GM12801 (cell line): ENCODE data around the gene COL15A1.

Experiments
- TF ChIP-seq, protein P1 (sequence below): IDR thresholded peaks from one replicate; pipeline ENCODE4 v1.5.1; 2011; ENCODE audit warnings: control low read depth; ENCODE audit not compliant: insufficient read length; ENCODE audit errors: extremely low read depth

COL15A1 gene

DNA sequence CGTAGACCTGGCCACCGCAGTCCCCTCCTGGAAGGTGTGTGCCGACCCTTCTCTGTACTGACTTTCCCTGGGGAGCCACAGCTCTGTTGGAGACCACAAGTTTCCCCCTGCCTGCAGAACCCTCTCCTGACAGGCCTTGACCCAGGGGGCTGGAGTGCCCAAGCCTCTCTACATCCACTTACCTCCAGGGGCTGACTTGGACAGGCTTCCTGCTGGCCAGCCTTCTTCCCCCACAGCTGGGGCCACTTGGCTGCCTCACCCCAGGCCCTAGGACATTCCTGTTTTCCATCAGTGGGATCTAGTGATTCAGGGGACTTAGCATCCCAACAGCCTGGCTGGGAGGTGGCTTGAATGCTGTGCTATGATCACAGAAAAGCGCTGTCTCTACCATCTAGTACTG is 23.6 kb downstream of the COL15A1 start:
- TF ChIP-seq, protein P1, sequence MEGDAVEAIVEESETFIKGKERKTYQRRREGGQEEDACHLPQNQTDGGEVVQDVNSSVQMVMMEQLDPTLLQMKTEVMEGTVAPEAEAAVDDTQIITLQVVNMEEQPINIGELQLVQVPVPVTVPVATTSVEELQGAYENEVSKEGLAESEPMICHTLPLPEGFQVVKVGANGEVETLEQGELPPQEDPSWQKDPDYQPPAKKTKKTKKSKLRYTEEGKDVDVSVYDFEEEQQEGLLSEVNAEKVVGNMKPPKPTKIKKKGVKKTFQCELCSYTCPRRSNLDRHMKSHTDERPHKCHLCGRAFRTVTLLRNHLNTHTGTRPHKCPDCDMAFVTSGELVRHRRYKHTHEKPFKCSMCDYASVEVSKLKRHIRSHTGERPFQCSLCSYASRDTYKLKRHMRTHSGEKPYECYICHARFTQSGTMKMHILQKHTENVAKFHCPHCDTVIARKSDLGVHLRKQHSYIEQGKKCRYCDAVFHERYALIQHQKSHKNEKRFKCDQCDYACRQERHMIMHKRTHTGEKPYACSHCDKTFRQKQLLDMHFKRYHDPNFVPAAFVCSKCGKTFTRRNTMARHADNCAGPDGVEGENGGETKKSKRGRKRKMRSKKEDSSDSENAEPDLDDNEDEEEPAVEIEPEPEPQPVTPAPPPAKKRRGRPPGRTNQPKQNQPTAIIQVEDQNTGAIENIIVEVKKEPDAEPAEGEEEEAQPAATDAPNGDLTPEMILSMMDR: no peak

DNA sequence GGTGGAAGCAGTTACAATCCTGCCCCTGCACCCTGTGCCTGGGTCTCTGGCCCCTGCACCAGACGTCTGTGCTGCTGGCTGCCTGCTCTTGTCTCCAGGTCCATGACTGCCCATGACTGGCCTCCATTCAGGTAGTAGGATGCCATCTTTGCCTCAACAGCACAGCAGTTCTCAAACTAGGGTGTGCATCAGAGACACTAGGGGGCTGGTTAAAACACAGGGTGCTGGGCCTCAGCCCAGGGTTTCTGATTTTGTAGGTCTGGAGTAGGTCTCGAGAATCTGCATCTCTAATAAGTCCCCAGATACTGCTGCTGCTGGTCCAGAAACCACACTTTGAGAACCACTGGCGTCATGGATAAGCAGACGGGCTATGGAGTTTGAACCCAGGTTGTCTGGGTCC is 24.0 kb downstream of the COL15A1 start:
- TF ChIP-seq, protein P1: no peak

DNA sequence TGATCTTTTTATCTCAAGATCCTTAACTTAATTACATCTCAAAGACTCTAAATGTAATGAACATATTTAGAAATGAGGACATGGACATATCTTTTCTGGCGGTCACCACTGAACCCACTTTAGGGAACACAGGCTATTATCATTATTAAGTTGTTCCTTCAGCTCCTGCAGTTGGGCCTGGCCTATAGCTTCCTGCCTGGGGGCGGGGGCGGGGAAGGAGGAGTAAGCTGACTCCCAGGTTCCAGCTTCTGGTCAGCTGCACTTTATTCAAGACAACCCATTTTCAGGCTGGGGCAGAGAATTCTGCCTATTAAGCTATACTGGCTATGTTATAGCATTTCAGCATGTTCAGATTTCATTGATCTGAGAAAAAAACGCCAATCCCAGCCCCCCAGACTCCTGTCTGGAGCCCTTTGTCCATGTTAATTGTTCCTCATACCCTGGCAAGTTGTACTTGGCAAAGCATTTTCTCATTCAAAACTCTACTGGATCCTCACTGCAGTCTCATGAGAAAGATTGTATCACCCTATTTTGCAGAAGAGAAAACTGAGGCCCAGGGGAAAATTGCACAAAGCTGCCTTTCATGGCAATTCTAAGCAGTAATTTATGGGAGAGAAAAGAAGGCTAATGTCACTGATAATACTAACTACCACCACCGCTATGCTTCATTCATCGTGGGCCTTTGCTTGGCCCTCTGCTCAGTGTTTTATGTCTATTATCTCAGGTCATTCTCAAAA is 25.1 kb downstream of the COL15A1 start:
- TF ChIP-seq, protein P1: no peak

DNA sequence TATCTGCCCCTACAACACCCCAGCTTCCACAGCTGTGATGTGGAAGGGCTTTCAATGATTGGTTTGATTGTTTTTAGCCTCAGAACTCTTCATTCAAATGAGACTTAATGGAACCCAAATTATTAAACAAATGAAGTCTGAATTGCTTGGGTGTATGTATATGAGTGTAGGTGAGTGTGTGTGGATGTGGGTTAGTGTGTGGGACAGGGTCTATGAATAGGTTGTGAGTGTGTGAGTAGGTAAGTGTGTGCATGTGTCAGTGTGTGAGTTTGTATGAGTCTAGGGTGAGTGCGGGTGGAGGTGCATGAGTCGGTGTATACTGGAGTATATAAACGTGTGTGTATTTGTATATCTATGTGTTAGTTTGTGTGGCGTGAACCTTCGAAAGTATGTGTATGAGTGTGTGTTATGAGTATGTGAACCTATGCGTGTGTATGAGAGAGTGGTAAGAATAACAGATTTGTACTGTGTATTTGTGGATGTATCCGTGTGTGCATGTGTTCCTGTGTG is 26.9 kb downstream of the COL15A1 start:
- TF ChIP-seq, protein P1: no peak

DNA sequence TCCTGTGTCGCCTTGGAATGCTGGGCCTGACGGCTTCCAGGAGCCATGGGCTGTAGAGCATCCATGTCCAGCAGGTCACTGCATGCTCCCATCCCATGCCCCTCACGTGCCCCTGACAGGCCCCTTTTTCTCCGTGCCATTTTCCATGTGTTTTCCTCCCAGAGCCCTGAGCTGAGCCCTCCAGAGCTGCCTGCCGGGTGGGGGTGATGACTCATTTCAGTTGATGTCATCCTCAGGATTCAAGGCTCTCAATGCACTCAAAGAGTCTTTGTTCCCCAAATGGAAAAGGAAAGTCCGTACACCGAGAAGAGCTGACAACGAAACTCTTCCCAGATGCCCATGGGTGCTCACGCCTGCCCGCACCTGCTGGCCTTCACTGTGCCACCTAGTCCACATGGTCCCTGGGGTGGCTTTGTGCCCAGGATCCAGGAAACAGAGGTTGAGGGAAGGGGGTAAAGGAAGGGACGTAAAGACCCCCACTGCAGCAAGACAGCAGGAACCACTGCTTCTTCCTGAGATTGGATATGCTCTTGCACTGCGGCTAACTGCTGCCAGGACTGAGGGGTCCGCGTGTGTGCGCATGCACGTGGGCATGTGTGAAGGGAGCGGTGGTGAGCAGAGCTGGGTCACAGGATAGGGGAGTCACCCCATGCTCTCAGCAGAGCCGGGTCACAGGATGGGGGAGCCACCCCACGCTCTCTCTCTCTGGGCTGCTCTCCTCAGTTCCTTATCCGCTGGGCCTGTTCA is 27.6 kb downstream of the COL15A1 start:
- TF ChIP-seq, protein P1: no peak

DNA sequence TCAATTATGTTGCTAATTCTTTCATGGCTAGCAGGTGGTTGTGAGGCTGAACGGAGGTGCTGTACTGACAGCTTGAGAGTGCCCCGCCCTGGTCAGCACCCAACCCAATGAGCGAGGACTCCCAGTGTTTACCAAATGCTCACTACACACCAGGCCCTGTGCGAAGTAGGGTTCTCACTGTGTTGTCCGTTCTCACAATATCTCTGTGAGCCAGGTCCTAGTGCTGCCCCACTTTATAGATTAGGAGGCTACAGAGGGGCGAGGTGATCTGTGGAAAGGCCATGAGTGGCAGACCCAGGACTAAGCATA is 28.2 kb downstream of the COL15A1 start:
- TF ChIP-seq, protein P1: no peak

DNA sequence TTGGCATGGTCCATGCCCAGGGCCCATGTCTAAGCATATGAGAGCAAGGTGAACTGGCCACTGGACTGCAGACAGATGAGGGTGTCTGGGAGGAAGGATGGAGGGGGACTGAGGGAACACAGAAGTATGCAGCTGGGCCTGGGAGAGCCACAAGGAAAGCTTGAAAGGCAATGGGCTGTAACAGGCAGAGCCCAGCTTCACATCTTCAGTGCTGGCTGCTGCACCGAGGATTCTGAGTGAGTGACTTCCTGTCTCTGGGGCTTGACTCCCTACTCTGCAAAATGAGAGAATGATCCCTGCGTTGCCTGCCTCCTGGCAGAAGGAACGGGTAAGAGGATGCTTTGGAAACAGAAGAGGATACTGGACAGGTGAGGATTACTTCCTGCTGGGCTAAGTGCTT is 29.0 kb downstream of the COL15A1 start:
- TF ChIP-seq, protein P1: no peak
